ENCODE results near the gene SMYD3. TPM values are rescaled to one million over a fixed set of nuclear protein-coding genes. Genes with fewer than 3 reads are reported as not detected.

Gene SMYD3
- total RNA-seq, 1 experiment from 2014 or later = 25.5 TPM

- no peak overlapping the region for H3K27ac ChIP-seq (ENCODE audit: insufficient read length, low read depth, low read length)
- H3K79me2 ChIP-seq (ENCODE audit: insufficient read depth, low read length) = no peaks in the 10 kb centered on the region
- no peak overlapping the region for H2BK12ac ChIP-seq (ENCODE audit: insufficient read length, low read depth, low read length)
- DNase-seq = no peak
- H4K8ac ChIP-seq (replicated peaks; ENCODE audit: insufficient read length, low read depth, low read length) = no peak overlapping the region
- H2BK120ac ChIP-seq (ENCODE audit: low read depth, low read length, poor library complexity, severe bottlenecking) = no peak overlapping the region
- no peak overlapping the region for H3K56ac ChIP-seq (ENCODE audit: insufficient read length, low read depth, low read length)
- no peak for TF ChIP-seq CTCF (conservative IDR thresholded peaks at IDR 0.05)
- no peaks in the 10 kb centered on the region for H3K27me3 Mint-ChIP-seq (ENCODE audit: low read depth)
- H3K79me1 ChIP-seq (ENCODE audit: insufficient read depth, low read depth, low read length, poor library complexity, severe bottlenecking) = no peaks in the 10 kb centered on the region
- H3K9me3 Mint-ChIP-seq = no peaks in the 10 kb centered on the region; a peak in 1 of 5 replicates
- no peak overlapping the region for H4K5ac ChIP-seq (ENCODE audit: insufficient read length, low read depth, low read length)
- no peaks in the 10 kb centered on the region for H3K27me3 ChIP-seq (ENCODE audit: insufficient read depth, low read length)
- no peak overlapping the region for H3K4ac ChIP-seq (ENCODE audit: low read depth, low read length)
- H2BK15ac ChIP-seq (ENCODE audit: low read depth, low read length) = no peak overlapping the region
- H3K4me3 Mint-ChIP-seq = no peak overlapping the region
- H2AK5ac ChIP-seq (ENCODE audit: insufficient read length, low read length) = no peak overlapping the region
- no peak overlapping the region for H3K14ac ChIP-seq (ENCODE audit: insufficient read depth, low read length)
- H3K4me2 ChIP-seq (ENCODE audit: insufficient read depth, insufficient read length, low read length) = no peak overlapping the region
- H3K23ac ChIP-seq (ENCODE audit: insufficient read length, low read depth, low read length) = no peak overlapping the region
- H3K4me1 ChIP-seq (ENCODE audit: insufficient read depth, low read length) = no peaks in the 10 kb centered on the region
- H4K20me1 ChIP-seq (ENCODE audit: control insufficient read depth, insufficient read depth, insufficient read length) = no peaks in the 10 kb centered on the region
- H3K9ac ChIP-seq (ENCODE audit: extremely low read depth, insufficient read length, low read length) = no peak overlapping the region
- no CpG with 5 or more reads among the region's 8 CpGs for WGBS (ENCODE audit: extremely low coverage, insufficient read length, low lambda C conversion rate)
- H3K18ac ChIP-seq (ENCODE audit: insufficient read length, low read depth, low read length) = no peak overlapping the region
- H3T11ph ChIP-seq (ENCODE audit: low read length) = no peak overlapping the region
- no peaks in the 10 kb centered on the region for H3K36me3 Mint-ChIP-seq (ENCODE audit: insufficient read depth in 1 of 3, low read depth in 3 of 3)
- H4K91ac ChIP-seq (ENCODE audit: insufficient read length, low read depth, low read length) = no peak overlapping the region
- H2BK20ac ChIP-seq (ENCODE audit: low read depth, low read length, poor library complexity, severe bottlenecking) = no peak overlapping the region
- H3K4me1 Mint-ChIP-seq = no peaks in the 10 kb centered on the region
- H2AFZ ChIP-seq (ENCODE audit: low read length) = no peak overlapping the region
- H3K27ac Mint-ChIP-seq = no peak overlapping the region
- no peaks in the 10 kb centered on the region for H3K9me3 ChIP-seq (ENCODE audit: control insufficient read depth, low read depth, low read length)
- H2BK5ac ChIP-seq (ENCODE audit: insufficient read length, low read length) = no peak overlapping the region
- no peaks in the 10 kb centered on the region for H3K23me2 ChIP-seq (ENCODE audit: insufficient read length, low read depth, low read length, poor library complexity, severe bottlenecking)
Observed at GRCh38 chr1:246170574-246171261, 336.4 kb downstream of the SMYD3 start.

Data from H9 (cell line).